NCI-H748 (cell line): ENCODE data around the gene SIM2.

Source experiments
- DNase-seq: peaks from one replicate; lab custom pipeline; 2025; ENCODE audit not compliant: unreplicated experiment; lab: John Stamatoyannopoulos, UW

The SIM2 gene

GRCh38 chr21:36733857-36734256 lies 34.9 kb downstream of the SIM2 start:
- DNase-seq: no peak

- DNase-seq: no peak
Observed at GRCh38 chr21:36734367-36735200, 35.7 kb downstream of the SIM2 start.

- DNase-seq: no peak
Observed at GRCh38 chr21:36735201-36735515, 36.2 kb downstream of the SIM2 start.

- DNase-seq: no peak
Observed at GRCh38 chr21:36735724-36736320, 36.9 kb downstream of the SIM2 start.

- no peak for DNase-seq
Observed at GRCh38 chr21:36738489-36739126, 39.7 kb downstream of the SIM2 start.

- DNase-seq: no peak
Observed at GRCh38 chr21:36741506-36741905, 42.6 kb downstream of the SIM2 start.

- no peak for DNase-seq
Observed at GRCh38 chr21:36743008-36743407, 44.1 kb downstream of the SIM2 start.

- no peak for DNase-seq
Observed at GRCh38 chr21:36743446-36743845, 44.5 kb downstream of the SIM2 start.

GRCh38 chr21:36744190-36744559 lies 45.3 kb downstream of the SIM2 start:
- no peak for DNase-seq

- DNase-seq: no peak
Observed at GRCh38 chr21:36744560-36745231, 45.8 kb downstream of the SIM2 start.

GRCh38 chr21:36745459-36745858 lies 46.5 kb downstream of the SIM2 start:
- no peak for DNase-seq

GRCh38 chr21:36747041-36747814 lies 48.3 kb downstream of the SIM2 start:
- DNase-seq: peak; percentile 48

GRCh38 chr21:36747815-36748383 lies 49.0 kb downstream of the SIM2 start:
- DNase-seq: peak; percentile 73

GRCh38 chr21:36749935-36750575 lies 51.1 kb downstream of the SIM2 start:
- no peak for DNase-seq

- DNase-seq: no peak
Observed at GRCh38 chr21:36750576-36750959, 51.7 kb downstream of the SIM2 start.

GRCh38 chr21:36751383-36751782 lies 52.5 kb downstream of the SIM2 start:
- DNase-seq: no peak

- DNase-seq: no peak
Observed at GRCh38 chr21:36753556-36753955, 54.6 kb downstream of the SIM2 start.

GRCh38 chr21:36754241-36754898 lies 55.5 kb downstream of the SIM2 start:
- DNase-seq: no peak

GRCh38 chr21:36756527-36756926 lies 57.6 kb downstream of the SIM2 start:
- no peak for DNase-seq

- no peak for DNase-seq
Observed at GRCh38 chr21:36757196-36757595, 58.3 kb downstream of the SIM2 start.
